ENCODE measurements around the gene CHPF.

CHPF gene, protein sequence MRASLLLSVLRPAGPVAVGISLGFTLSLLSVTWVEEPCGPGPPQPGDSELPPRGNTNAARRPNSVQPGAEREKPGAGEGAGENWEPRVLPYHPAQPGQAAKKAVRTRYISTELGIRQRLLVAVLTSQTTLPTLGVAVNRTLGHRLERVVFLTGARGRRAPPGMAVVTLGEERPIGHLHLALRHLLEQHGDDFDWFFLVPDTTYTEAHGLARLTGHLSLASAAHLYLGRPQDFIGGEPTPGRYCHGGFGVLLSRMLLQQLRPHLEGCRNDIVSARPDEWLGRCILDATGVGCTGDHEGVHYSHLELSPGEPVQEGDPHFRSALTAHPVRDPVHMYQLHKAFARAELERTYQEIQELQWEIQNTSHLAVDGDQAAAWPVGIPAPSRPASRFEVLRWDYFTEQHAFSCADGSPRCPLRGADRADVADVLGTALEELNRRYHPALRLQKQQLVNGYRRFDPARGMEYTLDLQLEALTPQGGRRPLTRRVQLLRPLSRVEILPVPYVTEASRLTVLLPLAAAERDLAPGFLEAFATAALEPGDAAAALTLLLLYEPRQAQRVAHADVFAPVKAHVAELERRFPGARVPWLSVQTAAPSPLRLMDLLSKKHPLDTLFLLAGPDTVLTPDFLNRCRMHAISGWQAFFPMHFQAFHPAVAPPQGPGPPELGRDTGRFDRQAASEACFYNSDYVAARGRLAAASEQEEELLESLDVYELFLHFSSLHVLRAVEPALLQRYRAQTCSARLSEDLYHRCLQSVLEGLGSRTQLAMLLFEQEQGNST

DNA sequence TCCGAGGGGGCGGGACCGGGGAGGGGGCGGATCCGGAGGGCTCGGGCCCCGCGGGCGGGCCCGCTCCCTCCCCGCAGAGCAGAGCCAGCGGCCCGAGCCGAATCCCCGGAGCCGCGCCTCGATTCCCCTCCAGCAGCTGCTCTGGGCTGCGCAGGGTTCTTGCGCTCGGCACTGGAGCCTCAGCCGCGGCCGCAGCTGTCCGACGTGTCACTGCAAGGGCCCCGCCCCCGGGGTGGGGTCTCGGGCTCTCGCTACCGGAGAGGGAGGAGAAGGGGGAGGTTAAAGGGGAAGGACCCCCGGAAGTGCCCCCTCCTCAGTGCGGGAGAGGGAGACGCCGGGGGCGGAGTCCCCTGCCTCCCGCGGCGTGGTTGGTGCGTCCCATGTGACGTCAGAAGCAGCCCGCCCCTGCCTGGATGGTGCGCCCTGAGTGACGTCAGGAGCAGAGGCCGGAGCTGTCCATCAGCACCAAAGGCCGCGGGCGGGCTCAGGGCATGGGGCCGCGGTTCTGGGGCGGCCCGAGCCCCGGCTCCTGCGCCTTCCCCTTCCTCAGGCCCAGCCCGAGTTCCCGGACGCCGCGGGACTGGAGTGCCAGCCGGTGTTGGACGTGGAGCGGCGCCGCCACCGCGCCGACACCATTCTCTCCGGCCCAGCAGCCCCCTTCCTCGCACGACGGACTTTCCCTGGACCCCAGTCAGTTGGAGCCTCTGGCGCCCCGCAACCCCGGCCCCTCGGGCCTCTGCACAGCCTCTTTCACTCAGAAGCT, at the start of gene CHPF, which contains the start of gene TMEM198:
CHPF (minus strand) TSS at position 214 of the 763 bp plus-strand sequence. CDS start 271 bp downstream, outside the sequence.
TMEM198 (plus strand) TSS at position 433 of the 763 bp plus-strand sequence. CDS start 700 bp downstream, outside the sequence.
- DNase-seq, result peak; percentile 27 to 82

DNA sequence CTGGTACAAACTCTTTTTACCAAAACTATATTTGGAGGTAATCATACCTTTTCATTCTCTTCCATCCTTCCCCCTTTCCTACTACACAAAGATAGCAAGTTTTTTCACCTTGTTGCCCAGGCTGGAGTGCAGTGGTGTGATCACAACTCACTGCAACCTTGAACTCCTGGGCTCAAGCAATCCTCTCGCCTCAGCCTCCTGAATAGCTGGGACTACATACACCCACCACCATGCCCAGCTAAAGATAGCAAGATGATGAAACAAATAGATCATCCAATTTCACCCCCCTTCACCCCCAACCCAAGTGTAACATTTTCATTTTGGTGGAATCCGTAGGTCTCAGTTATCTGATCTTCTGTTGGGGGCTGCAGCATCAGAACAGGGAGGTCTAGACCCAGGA, 49.5 kb upstream of the CHPF start:
- no peak for DNase-seq

DNA sequence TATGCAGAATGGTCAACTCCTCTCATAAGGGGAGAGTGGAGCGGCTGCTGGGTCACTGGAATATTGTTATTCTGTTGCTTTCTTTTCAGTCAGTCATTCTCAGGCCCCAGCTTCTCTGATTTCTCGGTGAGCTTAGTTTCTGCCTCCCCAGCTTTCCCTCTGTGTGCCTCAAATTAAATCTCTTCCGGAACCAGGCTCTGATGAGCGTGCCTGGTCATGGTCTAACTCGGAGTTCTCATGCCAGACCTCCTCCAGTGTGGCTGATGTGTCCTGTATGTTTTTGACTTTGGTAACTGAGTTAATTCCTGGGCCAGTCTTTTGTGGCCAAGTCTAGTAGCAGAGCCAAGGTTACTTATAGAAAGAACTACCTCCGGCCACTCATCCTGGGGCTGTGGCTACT, 49.1 kb upstream of the CHPF start:
- no peak for DNase-seq

DNA sequence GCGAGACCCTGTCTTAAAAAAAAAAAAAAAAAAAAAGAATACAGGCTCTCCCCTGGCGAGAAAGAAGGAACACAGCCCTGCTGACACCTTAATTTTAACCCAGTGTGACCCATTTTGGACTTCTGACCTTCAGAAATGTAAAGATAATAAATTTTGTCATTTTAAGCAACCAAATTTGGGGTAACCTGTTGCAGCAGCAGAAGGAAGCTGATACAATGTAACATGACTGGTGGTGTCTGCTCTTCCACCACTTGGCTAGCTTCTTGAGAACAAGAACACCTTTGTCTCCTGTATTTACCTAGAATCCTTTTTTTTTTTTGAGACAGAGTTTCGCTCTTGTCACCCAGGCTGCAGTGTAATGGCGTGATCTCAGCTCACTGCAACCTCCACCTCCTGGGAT, 47.5 kb upstream of the CHPF start:
- no peak for DNase-seq

DNA sequence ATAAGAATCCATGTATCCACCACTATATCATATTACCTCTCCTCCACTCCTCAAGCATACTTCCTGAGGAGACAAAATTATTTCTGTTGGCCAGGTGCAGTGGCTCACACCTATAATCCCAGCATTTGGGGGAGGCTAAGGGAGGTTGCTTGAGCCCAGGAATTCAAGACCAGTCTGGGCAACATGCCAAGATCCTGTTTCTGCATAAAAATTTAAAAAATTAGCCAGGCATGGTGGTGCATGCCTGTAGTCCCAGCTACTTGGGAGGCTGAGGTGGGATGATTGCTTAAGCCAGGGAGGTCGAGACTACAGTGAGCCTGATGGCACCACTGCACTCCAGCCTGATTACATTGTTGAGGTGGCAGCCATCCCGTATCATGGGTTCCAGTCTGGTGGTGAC, 37.7 kb upstream of the CHPF start:
- DNase-seq, result no peak

DNA sequence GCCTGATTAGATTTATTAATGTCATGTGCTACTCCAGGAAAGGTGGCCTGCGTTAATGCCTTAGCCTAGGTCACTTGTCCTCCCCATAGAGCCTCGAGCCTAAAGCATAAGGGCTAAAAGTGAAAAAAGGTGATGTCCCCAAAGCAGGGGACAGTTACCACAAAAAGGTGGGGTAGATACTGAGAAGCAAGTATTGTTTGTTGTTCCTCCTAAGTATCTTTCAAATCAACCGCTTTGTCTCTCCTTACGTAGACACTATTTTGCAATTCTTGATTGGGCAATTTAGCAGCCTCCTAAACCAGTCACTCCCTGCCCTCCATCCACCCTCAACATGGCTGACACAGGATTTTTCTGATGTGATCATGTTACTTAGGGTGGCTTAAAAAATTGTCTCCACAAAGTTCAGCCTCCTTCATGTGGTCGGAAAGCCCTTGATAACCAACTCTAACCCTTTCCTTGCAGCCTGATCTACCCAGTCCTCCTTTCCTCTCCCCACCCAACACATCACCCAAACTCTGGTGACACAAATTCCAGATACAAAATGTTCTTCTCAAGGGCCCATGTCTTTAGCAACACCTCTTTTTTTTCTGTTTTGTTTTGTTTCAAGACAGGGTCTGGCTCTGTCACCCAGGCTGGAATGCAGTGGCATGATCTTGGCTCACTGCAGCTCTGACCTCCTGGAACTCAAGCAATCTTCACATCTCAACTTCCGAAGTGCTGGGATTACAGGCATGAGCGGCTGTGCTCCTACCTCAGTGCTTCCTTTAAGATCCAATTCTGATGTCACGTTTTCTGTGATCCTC, 35.4 kb upstream of the CHPF start:
- DNase-seq, result no peak

DNA sequence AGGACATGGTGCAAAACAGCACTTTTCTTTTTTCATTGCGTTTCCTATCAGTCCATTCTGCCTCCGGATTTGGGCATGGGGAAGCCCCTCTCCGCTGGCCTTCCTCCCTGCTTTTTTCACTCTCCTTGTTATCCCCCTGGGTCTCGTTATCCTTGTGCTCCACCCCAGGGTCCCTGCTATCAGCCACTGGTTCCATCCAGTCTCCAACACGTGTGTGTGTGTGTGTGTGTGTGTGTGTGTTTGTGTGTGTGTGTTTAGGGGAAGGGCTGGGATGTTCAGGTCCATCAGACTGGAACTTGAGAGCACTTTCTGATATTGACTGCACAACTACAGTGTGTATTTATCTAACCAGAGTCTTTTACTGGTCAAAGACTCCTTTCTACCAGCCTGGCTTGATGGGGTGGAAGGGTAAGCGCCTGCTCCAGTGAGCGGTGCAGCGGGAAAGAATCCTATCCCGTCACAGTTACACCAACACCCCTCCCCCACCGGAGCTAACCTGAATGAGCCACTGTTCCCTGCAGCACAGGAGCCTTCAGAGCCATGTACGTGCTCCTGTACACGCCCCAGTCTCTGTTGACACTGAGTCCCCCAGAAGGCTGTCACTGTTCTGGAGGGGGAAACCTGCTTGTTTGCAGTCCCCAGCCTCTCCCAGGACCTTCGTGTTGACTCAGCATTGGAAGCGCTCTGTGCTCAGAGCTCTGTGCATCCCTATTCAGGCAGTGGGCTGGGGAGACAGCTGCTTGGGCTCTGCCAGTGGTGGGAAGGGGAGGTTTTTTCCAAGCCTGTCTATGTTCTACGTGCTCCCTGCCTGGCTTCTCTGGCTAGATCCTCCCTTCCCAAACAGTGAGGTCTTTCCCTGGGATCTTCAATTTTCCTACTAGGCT, 33.1 kb upstream of the CHPF start:
- no peak for DNase-seq

DNA sequence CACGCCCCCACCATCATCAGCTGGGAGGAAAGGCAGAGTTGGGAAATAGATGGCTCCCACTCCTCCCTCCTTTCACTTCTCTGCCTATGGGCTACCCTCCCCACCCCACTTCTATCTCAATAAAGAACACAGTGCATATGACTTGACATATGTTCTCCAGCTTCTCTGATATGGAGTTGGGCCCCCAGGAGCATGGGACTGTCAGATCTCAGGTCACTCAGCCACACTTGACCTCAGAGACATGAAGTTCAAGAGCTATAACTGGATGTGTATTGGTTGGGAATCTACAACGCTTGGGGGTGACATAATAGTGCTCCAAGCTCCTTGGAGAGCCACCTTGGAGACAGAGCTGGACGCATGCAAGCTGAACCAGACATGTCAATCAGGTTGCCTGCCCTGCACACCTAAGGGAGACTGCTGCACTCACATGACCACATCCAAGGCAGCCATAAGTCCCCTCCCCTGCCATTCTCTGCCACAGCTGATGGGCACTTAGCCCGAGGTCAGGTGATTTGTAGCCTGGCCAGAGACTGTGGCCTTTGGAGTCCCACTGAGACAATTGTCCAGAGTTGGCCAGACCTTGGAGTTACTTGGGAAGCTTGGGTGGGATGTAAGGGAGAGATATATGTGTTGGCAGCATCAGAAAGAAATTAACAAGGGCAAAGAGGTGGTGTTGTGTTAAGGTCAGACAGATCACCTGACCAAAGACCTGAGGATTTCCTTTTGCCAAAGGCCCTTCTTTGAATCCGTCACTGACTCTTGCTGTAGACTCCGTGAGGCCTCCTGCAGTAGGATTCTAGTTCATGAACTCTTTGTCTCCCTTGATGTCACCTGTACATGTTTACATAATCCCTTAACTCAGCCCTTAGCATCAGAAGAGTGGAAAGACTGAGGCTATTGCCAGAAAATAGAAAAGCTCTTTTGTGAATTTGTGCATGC, 32.2 kb upstream of the CHPF start:
- no peak for DNase-seq

DNA sequence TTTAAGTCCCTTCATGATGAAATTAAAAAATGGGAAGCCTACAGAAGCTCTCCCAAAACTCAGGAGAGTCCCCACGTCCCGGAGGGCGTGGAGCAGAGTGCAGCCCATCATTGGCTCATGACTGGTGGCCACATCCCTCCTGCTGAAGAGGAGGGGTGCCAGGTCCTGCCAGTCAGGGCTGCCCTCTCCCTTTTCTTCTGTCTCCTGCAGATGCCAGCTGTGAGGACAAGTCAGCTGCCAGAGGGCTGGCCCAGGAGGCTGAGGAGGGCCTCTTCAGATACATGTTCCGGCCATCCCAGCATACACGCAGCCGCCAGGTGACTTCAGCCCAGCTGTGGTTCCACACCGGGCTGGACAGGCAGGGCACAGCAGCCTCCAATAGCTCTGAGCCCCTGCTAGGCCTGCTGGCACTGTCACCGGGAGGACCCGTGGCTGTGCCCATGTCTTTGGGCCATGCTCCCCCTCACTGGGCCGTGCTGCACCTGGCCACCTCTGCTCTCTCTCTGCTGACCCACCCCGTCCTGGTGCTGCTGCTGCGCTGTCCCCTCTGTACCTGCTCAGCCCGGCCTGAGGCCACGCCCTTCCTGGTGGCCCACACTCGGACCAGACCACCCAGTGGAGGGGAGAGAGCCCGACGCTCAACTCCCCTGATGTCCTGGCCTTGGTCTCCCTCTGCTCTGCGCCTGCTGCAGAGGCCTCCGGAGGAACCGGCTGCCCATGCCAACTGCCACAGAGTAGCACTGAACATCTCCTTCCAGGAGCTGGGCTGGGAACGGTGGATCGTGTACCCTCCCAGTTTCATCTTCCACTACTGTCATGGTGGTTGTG, 31.1 kb upstream of the CHPF start:
- DNase-seq, result no peak

DNA sequence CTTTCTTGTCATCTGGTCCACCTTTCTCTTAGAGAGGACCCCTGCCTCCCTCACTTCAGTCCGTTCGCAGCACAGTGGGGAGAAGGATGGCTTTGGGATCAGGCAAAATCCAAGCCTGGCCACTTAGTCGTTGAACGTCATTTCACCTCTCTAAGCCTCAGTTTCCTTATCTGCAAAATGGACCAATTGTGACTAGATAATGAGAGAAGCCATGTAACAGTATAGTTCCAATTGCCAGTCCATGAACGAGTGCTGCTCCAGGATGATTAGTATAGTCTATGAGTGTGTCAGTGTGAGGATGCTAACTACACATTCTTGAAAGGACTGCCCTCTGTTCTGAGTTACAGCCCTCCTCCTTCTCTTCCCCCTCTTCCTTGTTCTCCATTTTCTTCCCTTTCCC, 29.6 kb upstream of the CHPF start:
- no peak for DNase-seq

DNA sequence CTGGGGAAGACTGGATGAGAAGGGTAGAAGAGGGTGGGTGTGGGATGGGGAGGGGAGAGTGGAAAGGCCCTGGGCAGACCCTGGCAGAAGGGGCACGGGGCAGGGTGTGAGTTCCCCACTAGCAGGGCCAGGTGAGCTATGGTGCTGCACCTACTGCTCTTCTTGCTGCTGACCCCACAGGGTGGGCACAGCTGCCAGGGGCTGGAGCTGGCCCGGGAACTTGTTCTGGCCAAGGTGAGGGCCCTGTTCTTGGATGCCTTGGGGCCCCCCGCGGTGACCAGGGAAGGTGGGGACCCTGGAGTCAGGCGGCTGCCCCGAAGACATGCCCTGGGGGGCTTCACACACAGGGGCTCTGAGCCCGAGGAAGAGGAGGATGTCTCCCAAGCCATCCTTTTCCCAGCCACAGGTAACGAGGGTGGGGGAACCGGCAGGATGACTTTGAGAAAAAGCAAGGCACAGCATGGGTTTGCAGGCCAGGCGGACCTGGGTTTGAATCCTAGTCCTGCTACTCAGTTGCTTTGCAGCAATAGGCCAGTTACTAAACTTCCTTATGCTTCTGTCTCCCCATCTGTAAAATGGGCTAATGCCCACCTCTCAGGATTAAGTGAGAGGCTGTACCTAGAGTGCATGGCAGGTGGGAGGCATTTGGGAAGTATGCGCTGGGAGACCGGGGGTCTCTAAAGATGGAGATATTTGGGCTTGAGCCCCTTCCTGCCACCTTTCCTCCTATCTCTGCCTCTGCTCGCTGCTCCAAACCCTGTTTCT, 28.8 kb upstream of the CHPF start, which contains the start of gene INHA:
INHA (plus strand) TSS at position 74 of the 765 bp plus-strand sequence; CDS start at position 139, 65 bp downstream.
- no peak for DNase-seq

DNA sequence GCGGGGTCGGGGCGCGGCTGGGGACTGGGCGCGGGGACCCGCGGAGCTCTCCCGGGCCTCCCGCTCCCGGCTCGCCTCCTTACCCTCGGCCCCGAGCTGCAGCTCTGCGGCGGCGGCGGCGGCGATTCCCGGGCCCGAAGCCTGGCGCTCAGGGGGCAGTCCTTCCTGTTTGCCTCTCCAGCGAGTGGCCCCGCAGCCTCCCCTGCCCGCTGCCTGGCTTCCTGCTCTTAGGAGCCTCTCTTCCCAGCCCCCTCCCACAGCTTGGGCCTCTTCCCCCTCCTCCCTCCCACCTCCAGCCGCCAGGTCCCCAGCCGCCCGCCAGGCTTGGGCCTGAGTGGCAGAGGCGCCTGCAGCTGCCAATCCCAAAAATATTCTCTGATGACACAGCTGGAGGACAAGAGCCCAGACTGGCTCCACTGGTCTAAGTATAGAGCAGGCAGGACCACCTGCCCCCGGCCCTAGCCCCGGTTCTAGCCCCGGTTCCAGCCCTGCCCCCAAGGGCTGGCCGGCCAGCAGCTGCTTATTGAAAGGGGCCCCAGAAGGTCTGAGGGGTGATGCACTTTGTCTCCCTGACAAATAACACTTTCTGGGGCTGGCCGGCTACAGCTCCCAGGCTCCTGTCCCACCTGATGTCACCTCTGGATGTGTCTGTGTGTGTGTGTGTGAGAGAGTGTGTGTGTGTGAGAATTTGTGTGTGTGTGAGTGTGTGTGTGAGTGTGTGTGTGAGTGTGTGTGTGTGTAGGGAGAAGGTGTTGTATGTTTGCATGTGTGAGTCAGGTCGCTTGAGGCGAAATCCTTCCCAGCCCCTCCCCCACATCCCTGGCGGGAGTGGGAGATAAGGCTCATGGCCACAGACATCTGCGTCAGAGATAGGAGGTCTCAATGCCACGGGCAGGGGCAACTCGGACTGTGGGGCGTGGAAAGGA, 28.0 kb upstream of the CHPF start, which contains the start of gene OBSL1:
OBSL1 (minus strand) TSS at position 229 of the 926 bp plus-strand sequence. CDS start 307 bp downstream, outside the sequence.
- no peak for DNase-seq

DNA sequence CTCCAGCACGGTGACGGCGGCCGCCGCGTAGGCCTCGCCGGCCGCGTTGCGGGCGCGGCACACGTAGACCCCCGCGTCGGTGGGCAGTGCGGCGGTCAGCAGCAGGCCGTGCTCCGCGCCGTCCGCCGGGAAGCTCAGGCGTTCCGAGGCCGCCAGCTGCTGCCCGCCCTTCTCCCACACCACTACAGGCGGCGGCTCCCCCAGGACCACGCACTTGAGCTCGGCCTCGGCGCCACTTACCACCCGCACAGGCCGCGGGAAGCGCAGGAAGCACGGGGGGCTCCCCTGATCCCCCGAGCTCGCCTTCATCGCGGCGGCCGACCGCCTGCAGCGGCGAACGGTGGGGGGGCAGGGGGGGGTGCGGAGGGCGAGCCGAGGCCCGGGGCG, 27.3 kb upstream of the CHPF start:
- no peak for DNase-seq

DNA sequence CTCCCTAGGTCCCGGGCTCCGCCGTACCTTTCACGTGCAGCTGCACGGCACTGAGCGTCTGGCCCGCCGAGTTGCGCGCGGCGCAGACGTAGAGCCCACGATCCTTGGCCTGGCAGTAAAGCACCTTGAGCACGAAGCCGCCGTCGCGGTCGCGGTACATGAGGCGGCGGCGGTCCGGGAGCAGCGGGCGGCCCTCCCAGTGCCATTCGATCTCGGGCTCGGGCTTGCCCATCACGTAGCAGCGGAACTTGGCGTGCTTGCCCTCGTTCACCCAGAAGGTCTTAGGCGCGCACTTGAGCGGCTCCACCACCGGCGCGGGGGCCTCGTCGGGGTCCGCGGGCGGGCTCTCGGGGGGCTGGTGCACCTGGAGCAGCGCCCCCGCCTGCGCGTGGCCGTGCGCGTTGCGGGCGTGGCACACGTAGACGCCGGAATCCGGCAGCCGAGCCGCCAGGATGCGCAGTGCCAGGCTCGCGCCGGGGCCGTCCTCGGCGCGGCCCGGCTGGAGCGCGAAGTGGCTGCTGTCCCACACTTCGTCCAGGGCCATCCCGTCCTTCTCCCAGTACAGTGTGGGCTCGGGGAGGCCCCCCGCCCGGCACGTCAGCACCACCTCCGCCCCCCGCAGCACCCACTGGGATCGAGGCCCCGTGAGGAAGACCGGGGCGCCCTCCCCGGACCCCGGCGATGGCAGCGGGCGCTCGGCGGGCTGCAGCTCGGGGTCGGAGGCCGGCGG, 26.8 kb upstream of the CHPF start:
- no peak for DNase-seq

DNA sequence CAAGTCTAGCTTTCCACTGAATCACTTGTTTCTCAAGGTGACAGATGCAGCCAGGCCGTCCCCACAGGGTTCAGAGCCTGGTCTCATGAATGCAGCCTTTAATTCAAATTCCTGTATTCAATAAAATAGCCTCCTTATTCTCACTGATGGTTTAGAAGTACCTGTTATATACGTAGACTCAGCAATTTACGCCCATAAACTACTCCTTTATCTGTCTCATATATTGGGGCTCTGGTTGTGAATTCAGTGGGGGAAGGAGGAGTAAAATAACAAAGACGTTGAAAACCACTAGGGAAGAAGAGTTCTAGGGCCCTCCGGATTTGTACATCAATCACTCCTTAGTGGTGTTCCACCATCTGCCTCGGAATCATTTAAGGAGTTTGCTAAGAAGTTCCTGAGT, 26.0 kb upstream of the CHPF start:
- no peak for DNase-seq

DNA sequence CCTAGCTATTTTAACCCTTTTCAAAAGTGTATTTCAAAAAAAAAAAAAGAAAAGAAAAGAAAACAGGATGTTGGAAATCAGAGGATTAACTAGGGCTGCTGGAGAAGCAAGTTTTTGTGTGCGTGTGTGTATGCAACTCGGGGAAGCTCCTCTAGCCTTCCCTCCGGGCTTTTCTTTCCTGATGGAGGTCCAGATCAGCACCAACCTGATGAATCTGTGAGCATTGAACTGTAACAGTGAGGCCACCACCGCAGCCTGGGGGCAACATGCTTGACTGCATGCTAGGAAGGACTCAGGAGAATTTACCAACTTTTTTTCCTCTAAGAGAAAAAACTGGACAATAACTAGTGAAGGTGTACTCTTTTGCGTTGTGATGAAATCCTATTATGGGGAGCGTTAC, 25.4 kb upstream of the CHPF start:
- DNase-seq, result no peak
